HG02642 (cell line): ENCODE results near the gene UBXN7.
"Not testable (repeated sequence)": the region's sequence is repeated elsewhere in the genome, so short reads cannot be mapped to it uniquely, and the experiment has no call there.

Source experiments
- ATAC-seq: cut with Tn5 transposase; IDR thresholded peaks from one replicate; pipeline ENCODE4 v1.9.1; 2021; ENCODE audit warnings: mild to moderate bottlenecking; ENCODE audit not compliant: unreplicated experiment, poor library complexity

The UBXN7 gene

DNA sequence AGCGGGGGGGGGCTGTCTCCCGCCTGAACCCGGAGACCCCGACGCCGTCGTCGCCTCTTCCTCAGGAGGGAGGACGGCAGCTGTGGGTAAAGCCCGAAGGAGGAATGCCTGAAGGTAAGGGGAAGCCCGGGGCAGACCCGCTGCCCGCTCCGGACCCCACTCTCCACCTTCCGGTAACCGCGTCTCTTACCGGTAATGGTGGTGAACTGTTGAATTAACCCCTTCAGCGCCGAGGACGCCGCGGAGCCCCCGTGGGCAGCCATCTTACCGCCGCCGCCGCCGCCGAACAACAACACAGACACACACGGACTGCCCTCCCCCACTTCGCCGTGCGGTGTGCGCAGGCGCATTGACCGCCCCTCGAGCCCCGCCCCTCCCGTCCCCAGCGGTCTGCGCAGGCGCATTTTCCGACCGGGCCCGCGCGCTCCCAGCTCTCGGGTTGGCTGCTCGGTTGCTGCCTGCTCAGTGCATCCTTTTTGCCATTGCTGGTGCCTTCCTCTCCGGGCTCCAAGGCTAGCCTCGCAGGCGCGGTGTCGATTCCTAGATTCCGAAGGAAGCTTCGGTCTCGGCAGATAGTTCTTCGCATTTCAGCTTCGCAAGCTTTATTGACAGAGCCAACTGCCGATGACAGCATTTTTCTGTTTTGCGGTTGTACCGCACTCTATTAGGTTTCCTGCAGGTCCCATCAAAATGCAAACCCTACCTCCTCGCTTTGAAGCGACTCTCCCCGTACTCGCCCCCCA is at the start of gene UBXN7:
TSS of gene UBXN7 (minus strand) at position 291 of the 743 bp plus-strand sequence. CDS start at position 263, 28 bp downstream.
- peak; percentile 86 for ATAC-seq

DNA sequence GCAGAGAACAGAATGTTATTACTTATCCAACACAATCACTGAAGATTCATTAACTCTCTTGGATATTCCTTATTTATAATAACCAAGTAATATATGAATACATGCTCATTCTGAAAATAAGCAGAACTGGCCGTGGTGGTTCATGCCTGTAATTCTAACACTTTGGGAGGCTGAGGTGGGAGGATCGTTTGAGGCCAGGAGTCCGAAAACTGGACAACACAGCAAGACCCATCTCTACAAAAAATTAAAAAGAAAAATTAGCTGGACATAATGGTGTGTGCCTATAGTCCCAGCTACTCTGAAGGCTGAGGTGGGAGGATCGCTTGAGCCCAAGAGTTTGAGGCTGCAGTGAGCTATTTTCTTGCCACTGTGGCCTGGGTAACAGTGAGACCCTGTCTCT is 45.5 kb upstream of the UBXN7 start:
- no peak for ATAC-seq

GRCh38 chr3:196472286-196472685 is 40.1 kb upstream of the UBXN7 start:
- no peak for ATAC-seq

DNA sequence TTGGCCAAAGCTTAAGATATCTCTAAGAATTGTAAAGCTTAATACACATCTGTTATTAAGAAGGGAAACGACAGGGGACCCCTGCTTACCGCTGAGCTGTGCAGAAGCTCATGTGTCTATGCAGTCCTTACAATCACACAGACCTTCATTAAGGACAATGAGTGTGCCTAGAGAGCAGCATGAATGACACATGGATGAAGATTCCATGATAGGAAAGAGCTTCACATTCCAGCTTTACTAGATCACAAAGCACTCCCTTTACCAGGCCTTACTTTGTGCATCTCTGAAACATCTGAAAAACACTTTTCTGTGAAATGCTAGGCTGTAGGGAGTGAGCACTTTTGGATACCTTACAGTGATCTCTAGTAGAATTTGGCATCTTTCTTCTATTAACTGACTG is 39.3 kb upstream of the UBXN7 start:
- no peak for ATAC-seq

GRCh38 chr3:196470182-196470581 is 38.0 kb upstream of the UBXN7 start:
- ATAC-seq: not testable (repeated sequence)

DNA sequence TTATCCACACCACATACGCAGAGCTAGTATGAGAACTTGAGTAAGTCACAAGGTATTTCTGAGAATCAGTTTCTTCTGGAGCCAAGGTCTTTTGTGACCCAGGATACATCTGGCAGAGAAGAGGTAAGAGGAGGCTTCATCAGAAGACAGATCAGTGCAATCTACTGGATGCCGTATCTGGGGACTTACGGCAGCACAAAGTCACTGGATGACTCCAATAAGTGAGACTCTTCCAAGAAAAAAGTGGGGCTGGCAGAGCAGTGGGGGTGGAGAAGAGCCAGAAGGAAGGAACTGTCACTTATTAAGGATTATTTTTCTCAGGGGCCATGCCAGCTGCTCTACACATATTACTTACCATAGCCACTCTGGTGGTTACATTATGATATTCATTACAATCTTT is 31.6 kb upstream of the UBXN7 start:
- ATAC-seq: no peak

- ATAC-seq: no peak
Observed at GRCh38 chr3:196463478-196463756, 31.2 kb upstream of the UBXN7 start.

GRCh38 chr3:196462680-196463477 is 30.7 kb upstream of the UBXN7 start:
- ATAC-seq: not testable (repeated sequence)

GRCh38 chr3:196458063-196458462 is 25.8 kb upstream of the UBXN7 start:
- ATAC-seq: no peak

DNA sequence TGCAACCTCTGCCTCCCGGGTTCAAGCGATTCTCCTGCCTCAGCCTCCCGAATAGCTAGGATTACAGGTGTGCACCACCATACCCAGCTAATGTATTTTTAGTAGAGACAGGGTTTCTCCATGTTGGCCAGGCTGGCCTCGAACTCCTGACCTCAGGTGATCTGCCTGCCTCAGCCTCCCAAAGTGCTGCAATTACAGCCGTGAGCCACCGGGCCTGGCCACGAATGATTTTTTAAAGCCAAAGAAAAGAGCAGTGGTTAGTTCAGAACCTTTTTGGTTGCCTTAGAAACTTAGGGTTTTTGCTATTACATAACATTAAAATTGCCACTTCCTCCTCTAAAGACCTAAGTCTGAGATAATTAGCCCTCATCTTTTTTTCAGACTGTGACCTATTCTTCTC is 25.2 kb upstream of the UBXN7 start:
- not testable (repeated sequence) for ATAC-seq

DNA sequence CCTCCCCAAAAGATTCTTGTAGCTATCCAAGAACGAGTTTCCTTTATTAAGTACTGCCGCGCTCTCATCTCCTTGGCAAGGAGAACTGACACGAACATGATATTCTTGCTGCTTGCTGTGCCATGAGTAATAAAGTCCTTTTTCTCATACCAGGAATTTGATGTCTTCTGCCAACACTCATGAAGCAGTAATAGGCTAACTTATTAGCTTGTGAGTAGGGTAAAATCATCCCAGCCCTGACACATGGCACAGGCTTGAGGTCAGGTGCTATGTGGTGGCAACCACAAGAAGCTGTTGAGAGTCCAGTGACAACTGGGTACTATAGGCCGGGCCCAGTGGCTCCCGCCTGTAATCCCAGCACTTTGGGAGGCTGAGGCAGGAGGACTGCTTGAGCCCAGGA is 22.7 kb upstream of the UBXN7 start:
- no peak for ATAC-seq

DNA sequence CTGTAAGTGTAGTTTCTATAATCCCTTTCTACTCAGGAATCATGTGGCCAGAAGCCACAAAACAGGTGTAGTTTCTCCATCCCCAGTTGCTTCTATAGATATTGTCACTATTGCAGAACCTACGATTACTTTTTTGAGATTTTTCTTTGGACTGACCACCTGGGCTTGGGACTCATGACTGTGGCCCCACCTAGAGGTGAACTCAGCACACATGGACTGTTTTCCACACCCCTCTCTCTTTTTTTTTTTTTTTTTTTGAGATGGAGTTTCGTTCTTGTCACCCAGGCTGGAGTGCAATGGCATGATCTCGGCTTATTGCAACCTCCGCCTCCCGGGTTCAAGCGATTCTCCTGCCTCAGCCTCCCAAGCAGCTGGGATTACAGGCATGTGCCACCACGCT is 13.2 kb upstream of the UBXN7 start:
- ATAC-seq: not testable (repeated sequence)

DNA sequence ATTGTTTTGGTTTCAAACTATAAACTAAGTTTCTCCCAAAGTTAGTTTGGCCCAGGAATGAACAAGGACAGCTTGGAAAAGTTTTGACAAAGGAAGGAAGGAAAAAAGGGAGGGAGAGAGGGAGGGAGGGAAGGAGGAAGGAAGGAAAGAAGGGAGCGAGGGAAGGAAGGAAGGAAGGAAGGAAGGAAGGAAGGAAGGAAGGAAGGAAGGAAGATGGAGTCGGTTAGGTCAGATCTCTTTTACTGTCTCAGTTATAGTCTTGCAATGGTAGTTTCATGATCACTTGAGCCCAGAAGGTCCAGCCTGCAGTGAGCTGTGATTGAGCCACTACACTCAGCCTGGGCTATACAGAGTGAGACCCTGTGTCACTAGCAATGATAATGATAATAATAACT is 12.3 kb upstream of the UBXN7 start:
- ATAC-seq: no peak

GRCh38 chr3:196440696-196441095 is 8.5 kb upstream of the UBXN7 start:
- no peak for ATAC-seq

DNA sequence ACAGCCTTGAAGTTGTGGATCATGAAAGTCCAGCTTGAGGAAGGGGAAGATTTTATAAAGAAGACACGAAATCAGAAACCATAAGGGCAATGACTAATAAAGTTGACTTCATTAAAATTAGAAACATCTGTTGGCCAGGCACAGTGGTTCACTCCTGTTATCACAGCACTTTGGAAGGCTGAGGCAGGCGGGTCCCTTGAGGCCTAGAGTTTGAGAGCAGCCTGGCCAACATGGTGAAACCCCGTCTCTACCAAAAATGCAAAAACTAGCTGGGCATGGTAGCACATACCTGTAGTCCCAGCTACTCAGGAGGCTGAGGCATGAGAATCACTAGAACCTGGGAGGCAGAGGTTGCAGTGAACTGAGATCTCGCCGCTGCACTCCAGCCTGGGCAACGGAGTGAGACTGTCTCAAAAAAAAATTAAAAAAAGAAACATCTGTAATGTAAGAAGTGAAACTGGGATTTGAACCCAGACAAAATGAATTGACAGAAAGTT is 7.9 kb upstream of the UBXN7 start:
- no peak for ATAC-seq

DNA sequence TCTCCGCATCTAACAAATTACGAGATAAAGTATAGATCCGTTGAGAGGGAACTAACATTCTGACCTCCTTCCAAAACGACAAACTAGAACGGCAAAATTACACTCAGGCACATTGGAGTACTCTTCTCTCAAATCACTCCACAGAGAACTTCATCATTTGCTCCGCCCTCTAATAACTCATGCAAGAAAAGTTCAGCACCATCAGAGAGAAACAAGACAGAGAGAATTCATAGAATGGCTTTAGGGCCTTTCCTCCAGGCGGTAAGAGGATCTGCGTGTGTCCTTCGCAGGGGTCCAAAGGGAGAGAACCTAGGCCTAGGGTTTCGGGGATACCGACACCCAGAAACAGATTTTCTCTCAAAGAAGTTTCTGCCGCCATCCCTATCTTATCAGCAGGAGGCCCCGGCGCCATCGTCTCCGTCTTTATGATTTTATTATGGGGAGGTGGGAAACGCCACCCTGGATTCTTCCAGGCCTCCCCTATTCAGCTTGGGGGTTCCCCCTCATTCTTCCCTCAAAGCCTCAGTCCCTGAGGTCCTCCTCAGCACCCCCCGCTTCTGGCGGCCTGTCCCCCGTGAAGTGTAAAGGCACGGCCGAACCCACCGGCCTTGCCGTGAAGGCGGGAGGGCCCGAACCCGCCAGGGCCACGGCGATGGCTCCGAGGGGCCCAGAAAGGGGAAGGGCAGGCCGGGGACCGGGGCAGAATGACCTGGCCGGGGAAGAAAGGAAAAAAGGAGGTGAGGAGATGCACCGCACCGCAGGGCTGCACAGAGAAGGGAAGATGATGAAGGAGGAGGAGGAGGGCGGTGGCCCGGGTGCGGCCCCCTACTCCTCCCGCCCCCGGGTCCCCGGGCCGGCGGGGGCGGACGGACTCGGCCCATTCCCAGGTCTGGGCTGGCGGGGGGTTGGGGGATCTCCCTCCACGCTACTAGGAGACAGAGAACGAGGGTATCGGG is 768 bp downstream of the UBXN7 start:
- peak; percentile 40 for ATAC-seq

- no peak for ATAC-seq
Observed at GRCh38 chr3:196428041-196428440, 4.2 kb downstream of the UBXN7 start.

DNA sequence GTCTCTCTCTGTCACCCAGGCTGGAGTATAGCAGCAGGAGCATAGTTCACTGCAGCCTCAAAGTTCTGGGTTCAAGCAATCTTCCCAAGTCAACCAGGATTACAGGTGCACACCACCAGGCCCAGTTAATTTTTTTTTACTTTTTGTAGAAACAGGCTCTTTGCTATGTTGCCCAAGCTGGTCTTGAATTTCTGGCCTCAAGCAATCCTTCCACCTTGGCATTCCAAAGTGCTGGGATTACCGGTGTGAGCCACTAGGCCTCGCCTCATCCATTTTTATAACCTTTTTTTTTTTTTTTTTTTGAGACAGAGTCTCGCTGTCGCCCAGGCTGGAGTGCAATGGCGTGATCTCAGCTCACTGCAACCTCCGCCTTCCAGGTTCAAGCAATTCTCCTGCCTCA is 7.8 kb downstream of the UBXN7 start:
- not testable (repeated sequence) for ATAC-seq

DNA sequence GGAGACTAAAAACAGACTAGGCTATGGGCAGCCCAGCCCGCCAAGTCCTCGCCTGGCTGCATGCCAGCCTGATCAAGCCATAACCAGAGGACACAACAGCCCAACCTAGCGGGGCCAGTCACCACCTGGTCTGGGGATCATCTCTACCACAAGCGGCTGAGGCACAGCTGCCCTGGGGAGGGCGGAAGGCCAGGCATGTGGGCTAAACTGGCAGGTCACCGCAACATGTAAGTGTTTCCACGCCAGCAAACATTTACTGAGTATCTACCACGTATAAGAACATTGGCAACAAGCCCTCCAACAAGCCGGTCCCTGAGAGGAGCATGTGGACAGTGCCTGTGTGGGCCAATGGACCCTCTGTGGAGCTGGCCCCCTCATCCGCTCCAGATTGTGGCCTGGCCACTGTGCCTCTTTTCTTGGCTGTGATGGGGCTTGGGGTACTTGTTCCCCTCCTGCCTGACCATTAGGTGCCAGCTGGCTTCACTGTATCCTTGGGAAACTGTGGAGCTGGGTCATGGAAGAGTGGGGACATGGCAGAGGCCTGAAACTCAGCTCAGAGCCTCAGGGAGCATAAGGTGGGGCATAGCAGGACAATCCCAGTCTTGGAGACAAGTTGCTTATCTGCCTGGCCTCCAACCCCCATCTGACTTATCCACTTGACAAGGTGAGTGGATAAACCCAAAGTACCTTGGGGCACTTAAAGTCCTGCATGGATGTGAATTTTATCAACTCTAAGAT is 9.0 kb downstream of the UBXN7 start:
- no peak for ATAC-seq

DNA sequence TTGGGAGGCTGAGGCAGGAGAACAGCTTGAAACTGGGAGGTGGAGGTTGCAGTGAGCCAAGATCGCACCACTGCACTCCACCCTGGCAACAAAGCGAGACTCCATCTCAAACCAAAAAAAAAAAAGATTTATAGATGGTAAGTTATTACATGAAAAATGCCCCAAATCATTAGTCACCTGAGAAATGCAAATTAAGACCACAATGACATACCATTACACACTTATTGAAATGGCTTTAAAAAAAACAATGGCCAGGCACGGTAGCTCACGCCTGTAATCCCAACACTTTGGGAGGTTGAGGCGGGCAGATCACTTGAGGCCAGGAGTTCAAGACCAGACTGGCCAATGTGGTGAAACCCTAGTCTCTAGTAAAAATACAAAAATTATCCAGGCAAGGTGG is 10.6 kb downstream of the UBXN7 start:
- not testable (repeated sequence) for ATAC-seq
